ENCODE measurements around the gene MEGF6.

- no peak for TF ChIP-seq CTCF (IDR thresholded peaks at IDR 0.05; ENCODE audit: poor library complexity)
- TF ChIP-seq EZH2phosphoT487 (IDR thresholded peaks at IDR 0.05; ENCODE audit: low read depth, severe bottlenecking, unreplicated experiment): no peak
- TF ChIP-seq EZH2 (IDR thresholded peaks at IDR 0.05; ENCODE audit: borderline replicate concordance): no peak
Observed at GRCh38 chr1:3657096-3657475, 45.8 kb upstream of the MEGF6 start.

All from hepatocyte (in vitro differentiated cells).